ENCODE measurements around the gene ALDH1L1. TPM values are rescaled to one million over a fixed set of nuclear protein-coding genes. Genes with fewer than 3 reads are reported as not detected.

The ALDH1L1 gene
- total and polyA plus RNA-seq, 2 of the 13 experiments (the other 11 are each of a cell fraction or from before 2014, with no cell fraction given) = 11.2 to 28.7 TPM

GRCh38 chr3:126056681-126057500, 123.5 kb downstream of the ALDH1L1 start (continued):
- no peak for TF ChIP-seq EEA1 (CRISPR knock-in tag; IDR thresholded peaks at IDR 0.05; ENCODE audit: borderline replicate concordance)
- TF ChIP-seq PLSCR1 (CRISPR knock-in tag; IDR thresholded peaks at IDR 0.05; ENCODE audit: borderline replicate concordance) = no peak
- no peak; the same call in 1 of the 2 replicates for TF ChIP-seq ZZZ3 (CRISPR knock-in tag; IDR thresholded peaks at IDR 0.05; ENCODE audit: borderline replicate concordance)
- TF ChIP-seq ZNF878 (CRISPR knock-in tag; IDR thresholded peaks at IDR 0.05) = no peak
- no peak for TF ChIP-seq ZNF441 (CRISPR knock-in tag; IDR thresholded peaks at IDR 0.05; ENCODE audit: borderline replicate concordance)
- no peak for TF ChIP-seq U2AF1 (optimal IDR thresholded peaks at IDR 0.05; ENCODE audit: low read depth, low read length)
- no peak for TF ChIP-seq ZNF282 (IDR thresholded peaks at IDR 0.05; ENCODE audit: partially characterized antibody)
- TF ChIP-seq IRF2 (CRISPR knock-in tag; IDR thresholded peaks at IDR 0.05) = peak; percentile 76
- no peak for TF ChIP-seq ZNF318 (CRISPR knock-in tag; IDR thresholded peaks at IDR 0.05)
- no peak for TF ChIP-seq IKZF4 (CRISPR knock-in tag; IDR thresholded peaks at IDR 0.05; ENCODE audit: borderline replicate concordance, low read depth, not compliant biosample characterization)
- no peak for TF ChIP-seq NCOA5 (CRISPR knock-in tag; IDR thresholded peaks at IDR 0.05)
- peak; percentile 42; the same call in 1 of the 2 replicates for TF ChIP-seq HDAC2 (CRISPR knock-in tag; IDR thresholded peaks at IDR 0.05)
- TF ChIP-seq HNF4G (IDR thresholded peaks at IDR 0.05; ENCODE audit: borderline replicate concordance, low read depth, low read length) = peak; percentile 24; the same call in 1 of the 2 replicates
- TF ChIP-seq HNF4G (CRISPR knock-in tag; IDR thresholded peaks at IDR 0.05; ENCODE audit: borderline replicate concordance, low read depth) = no peak; the same call in 1 of the 2 replicates
- no peak for TF ChIP-seq ZFP36L1 (CRISPR knock-in tag; IDR thresholded peaks at IDR 0.05)
- no peak for TF ChIP-seq NR3C1 (CRISPR knock-in tag; IDR thresholded peaks at IDR 0.05)
- TF ChIP-seq JDP2 (CRISPR knock-in tag; IDR thresholded peaks at IDR 0.05; ENCODE audit: borderline replicate concordance) = no peak
- 0 out of 2 replicates have a peak, but pooled peaks have one; percentile 26 for TF ChIP-seq SPEN (CRISPR knock-in tag; IDR thresholded peaks at IDR 0.05; ENCODE audit: low read depth)
- TF ChIP-seq ZNF121 (CRISPR knock-in tag; IDR thresholded peaks at IDR 0.05) = no peak
- TF ChIP-seq BORCS8-MEF2B (CRISPR knock-in tag; IDR thresholded peaks at IDR 0.05) = no peak

Measured in HepG2 (cell line).